Peyer's patch (tissue), 4 donors: ENCODE measurements around the gene GPX4.

ENCODE experiments used
- POLR2A ChIP-seq, 2 donors: fragments of 450-650 bp; IDR thresholded peaks; one replicate each; pipeline ENCODE4 v1.5.1; 2017; ENCODE audit warnings: antibody characterized with exemption in 2 of 2, mild to moderate bottlenecking in 2 of 2, moderate library complexity in 2 of 2
- TF ChIP-seq, protein P1 (sequence below), 6 experiments: fragments of 450-650 bp in 4 of 6; fragments of 200-600 bp in 2 of 6; sonication (generic) in 1 of 6; IDR thresholded peaks; one replicate each; pipeline ENCODE4 v1.5.1; 2017 to 2019; ENCODE audit warnings: antibody characterized with exemption in 6 of 6, mild to moderate bottlenecking in 3 of 6, moderate library complexity in 1 of 6

DNA sequence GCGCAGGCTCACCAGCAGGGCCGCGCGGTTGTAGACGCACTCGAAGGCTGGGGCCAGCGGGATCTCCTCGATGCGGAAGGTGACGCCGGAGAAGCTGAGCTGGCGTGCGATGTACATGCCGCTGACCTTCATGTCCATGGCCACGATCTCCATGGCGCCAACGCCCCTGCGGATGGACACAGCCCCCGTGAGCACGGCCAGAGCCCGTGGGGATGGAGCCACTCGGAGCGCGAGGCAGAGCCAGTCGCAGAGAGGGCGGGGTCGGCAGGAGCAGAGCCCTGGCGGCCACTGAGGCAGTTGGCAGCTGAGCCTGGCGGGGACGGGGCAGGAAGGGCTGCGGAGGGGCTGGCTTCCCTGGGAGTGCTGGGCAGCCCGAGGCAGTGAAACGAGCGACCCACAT is 15.2 kb downstream of the GPX4 start:
- TF ChIP-seq, protein P1, sequence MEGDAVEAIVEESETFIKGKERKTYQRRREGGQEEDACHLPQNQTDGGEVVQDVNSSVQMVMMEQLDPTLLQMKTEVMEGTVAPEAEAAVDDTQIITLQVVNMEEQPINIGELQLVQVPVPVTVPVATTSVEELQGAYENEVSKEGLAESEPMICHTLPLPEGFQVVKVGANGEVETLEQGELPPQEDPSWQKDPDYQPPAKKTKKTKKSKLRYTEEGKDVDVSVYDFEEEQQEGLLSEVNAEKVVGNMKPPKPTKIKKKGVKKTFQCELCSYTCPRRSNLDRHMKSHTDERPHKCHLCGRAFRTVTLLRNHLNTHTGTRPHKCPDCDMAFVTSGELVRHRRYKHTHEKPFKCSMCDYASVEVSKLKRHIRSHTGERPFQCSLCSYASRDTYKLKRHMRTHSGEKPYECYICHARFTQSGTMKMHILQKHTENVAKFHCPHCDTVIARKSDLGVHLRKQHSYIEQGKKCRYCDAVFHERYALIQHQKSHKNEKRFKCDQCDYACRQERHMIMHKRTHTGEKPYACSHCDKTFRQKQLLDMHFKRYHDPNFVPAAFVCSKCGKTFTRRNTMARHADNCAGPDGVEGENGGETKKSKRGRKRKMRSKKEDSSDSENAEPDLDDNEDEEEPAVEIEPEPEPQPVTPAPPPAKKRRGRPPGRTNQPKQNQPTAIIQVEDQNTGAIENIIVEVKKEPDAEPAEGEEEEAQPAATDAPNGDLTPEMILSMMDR (IDR thresholded peaks at IDR 0.05), result no peak
- TF ChIP-seq POLR2A (IDR thresholded peaks at IDR 0.05), result no peak
